Ishikawa (cell line): ENCODE data around the gene IQCM.

Experiments
- CEBPB ChIP-seq: IDR thresholded peaks from 2 replicates; pipeline ENCODE4 v1.6.1; 2012
- CREB1 ChIP-seq: IDR thresholded peaks from 2 replicates; pipeline ENCODE4 v1.6.1; 2012; ENCODE audit warnings: low read depth
- EGR1 ChIP-seq: IDR thresholded peaks from 2 replicates; pipeline ENCODE4 v1.6.1; 2012
- EP300 ChIP-seq: IDR thresholded peaks from 2 replicates; pipeline ENCODE4 v1.6.1; 2012; ENCODE audit warnings: borderline replicate concordance
- FOXM1 ChIP-seq: IDR thresholded peaks from 2 replicates; pipeline ENCODE4 v1.6.1; 2012; ENCODE audit warnings: low read depth, borderline replicate concordance
- NFIC ChIP-seq: IDR thresholded peaks from 2 replicates; pipeline ENCODE4 v1.6.1; 2012
- RAD21 ChIP-seq: IDR thresholded peaks from 2 replicates; pipeline ENCODE4 v1.6.1; 2012; ENCODE audit warnings: low read depth
- TAF1 ChIP-seq: IDR thresholded peaks from 2 replicates; pipeline ENCODE4 v1.6.1; 2012; ENCODE audit warnings: low read depth, mild to moderate bottlenecking
- TCF12 ChIP-seq: IDR thresholded peaks from 2 replicates; pipeline ENCODE4 v1.6.1; 2012; ENCODE audit warnings: low read depth
- TEAD4 ChIP-seq: IDR thresholded peaks from 2 replicates; pipeline ENCODE4 v1.6.1; 2012
- USF1 ChIP-seq: IDR thresholded peaks from 2 replicates; pipeline ENCODE4 v1.6.1; 2012
- YY1 ChIP-seq: IDR thresholded peaks from 2 replicates; pipeline ENCODE4 v1.6.1; 2012; ENCODE audit warnings: low read depth
- ZBTB7A ChIP-seq: IDR thresholded peaks from 2 replicates; pipeline ENCODE4 v1.6.1; 2012; ENCODE audit warnings: low read depth
- TF ChIP-seq, protein P1 (sequence below): IDR thresholded peaks from 2 replicates; pipeline ENCODE4 v1.6.1; 2012; ENCODE audit warnings: low read depth, mild to moderate bottlenecking
- TF ChIP-seq, protein P2 (sequence below): IDR thresholded peaks from 2 replicates; pipeline ENCODE4 v1.6.1; 2012

IQCM gene

DNA sequence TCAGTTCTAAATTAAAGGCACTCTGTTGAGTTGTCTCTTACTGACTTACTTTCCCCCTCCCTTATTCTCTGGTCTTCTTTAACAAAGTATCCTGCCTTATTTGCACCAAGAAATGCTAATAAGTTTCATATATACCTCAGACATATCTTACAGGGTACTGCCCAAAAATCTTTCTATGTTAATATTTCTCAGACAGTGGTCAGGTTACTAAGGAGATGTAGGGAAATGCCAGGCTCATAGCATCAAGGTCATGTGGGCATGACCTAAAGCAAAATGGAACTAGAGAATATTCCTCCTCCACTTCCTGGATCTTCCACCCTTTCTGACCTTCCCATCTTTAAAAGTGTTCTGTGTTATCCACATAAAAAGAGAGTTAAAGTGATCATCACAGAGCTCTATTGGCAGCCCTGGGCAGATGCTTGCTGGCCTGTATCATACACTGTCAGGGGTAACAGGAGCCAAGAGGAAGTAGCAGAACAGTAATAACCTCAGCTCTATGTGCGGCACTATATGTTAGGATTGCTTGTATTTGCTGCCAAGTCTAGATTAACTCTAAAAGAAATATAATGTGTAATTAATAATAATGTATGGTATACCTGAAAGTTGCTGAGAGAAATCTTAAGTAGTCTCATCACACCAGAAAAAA, 74.3 kb downstream of the IQCM start:
- TF ChIP-seq RAD21 (no peak), EGR1 (no peak), TCF12 (no peak), CREB1 (no peak), NFIC (no peak), TAF1 (no peak), CEBPB (no peak), EP300 (no peak), TEAD4 (no peak), ZBTB7A (no peak), YY1 (no peak), FOXM1 (no peak), USF1 (no peak)
- TF ChIP-seq, protein P1, sequence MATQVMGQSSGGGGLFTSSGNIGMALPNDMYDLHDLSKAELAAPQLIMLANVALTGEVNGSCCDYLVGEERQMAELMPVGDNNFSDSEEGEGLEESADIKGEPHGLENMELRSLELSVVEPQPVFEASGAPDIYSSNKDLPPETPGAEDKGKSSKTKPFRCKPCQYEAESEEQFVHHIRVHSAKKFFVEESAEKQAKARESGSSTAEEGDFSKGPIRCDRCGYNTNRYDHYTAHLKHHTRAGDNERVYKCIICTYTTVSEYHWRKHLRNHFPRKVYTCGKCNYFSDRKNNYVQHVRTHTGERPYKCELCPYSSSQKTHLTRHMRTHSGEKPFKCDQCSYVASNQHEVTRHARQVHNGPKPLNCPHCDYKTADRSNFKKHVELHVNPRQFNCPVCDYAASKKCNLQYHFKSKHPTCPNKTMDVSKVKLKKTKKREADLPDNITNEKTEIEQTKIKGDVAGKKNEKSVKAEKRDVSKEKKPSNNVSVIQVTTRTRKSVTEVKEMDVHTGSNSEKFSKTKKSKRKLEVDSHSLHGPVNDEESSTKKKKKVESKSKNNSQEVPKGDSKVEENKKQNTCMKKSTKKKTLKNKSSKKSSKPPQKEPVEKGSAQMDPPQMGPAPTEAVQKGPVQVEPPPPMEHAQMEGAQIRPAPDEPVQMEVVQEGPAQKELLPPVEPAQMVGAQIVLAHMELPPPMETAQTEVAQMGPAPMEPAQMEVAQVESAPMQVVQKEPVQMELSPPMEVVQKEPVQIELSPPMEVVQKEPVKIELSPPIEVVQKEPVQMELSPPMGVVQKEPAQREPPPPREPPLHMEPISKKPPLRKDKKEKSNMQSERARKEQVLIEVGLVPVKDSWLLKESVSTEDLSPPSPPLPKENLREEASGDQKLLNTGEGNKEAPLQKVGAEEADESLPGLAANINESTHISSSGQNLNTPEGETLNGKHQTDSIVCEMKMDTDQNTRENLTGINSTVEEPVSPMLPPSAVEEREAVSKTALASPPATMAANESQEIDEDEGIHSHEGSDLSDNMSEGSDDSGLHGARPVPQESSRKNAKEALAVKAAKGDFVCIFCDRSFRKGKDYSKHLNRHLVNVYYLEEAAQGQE, result no peak
- TF ChIP-seq, protein P2, sequence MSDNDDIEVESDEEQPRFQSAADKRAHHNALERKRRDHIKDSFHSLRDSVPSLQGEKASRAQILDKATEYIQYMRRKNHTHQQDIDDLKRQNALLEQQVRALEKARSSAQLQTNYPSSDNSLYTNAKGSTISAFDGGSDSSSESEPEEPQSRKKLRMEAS, result no peak

GRCh38 chr4:149738156-149738555, 77.5 kb downstream of the IQCM start:
- TF ChIP-seq, protein P2, result no peak
- no peak for TF ChIP-seq TCF12
- no peak for TF ChIP-seq FOXM1
- no peak for TF ChIP-seq EP300
- no peak for TF ChIP-seq RAD21
- no peak for TF ChIP-seq CREB1
- TF ChIP-seq, protein P1, result no peak
- TF ChIP-seq USF1, result no peak
- TF ChIP-seq EGR1, result no peak
- TF ChIP-seq TAF1, result no peak
- no peak for TF ChIP-seq YY1
- TF ChIP-seq ZBTB7A, result no peak
- no peak for TF ChIP-seq CEBPB
- no peak for TF ChIP-seq TEAD4

- peak; percentile 82 for TF ChIP-seq CEBPB
- TF ChIP-seq YY1, result no peak
These were observed 79.8 kb downstream of the IQCM start for GRCh38 chr4:149735796-149736195.

DNA sequence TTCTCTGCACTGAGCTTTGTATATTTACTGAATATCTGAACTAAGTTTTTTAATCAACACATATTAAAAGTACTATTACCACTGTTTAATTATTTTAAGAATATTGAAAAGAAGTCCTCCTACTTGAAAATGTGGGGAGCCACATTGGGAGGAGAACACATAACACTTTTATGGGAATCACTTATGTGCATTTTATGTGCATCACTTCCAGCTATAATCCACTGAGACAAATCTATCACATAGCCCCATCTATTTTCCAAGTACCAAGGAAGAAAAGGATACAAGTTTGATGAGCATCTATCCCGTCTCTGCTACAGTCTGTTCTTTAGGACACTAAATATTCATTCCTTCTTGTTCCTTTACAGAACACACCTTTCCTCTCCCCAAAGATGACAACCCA, 87.2 kb downstream of the IQCM start:
- no peak for TF ChIP-seq TEAD4
- TF ChIP-seq, protein P1, result no peak
- no peak for TF ChIP-seq RAD21
- no peak for TF ChIP-seq ZBTB7A
- TF ChIP-seq YY1, result no peak
- TF ChIP-seq TCF12, result no peak
- no peak for TF ChIP-seq CEBPB
- no peak for TF ChIP-seq FOXM1
- no peak for TF ChIP-seq USF1
- TF ChIP-seq, protein P2, result no peak
